Activated B cell treated with CpG ODN at 0.5 μM for 24 hours (primary cell): ENCODE results near the gene ATXN7L2. TPM values are rescaled to one million over a fixed set of nuclear protein-coding genes. Genes with fewer than 3 reads are reported as not detected.

ENCODE experiments used
- ATAC-seq: fragments of 200-7000 bp; cut with Tn5 transposase; one replicate; pipeline ENCODE4 v1.10.0; 2021; ENCODE audit warnings: low read depth, mild to moderate bottlenecking, moderate library complexity
- CTCF ChIA-PET: fragments of 350-600 bp; sonication (Branson Sonifier 250); formaldehyde crosslinking; loops from one replicate; lab custom pipeline; 2021; ENCODE audit warnings: antibody characterized with exemption; lab: Charles Lee
- POLR2A ChIA-PET: fragments of 350-600 bp; sonication (Branson Sonifier 250); formaldehyde crosslinking; loops from one replicate; lab custom pipeline; 2021; ENCODE audit warnings: antibody characterized with exemption; lab: Charles Lee
- DNase-seq: peaks from one replicate; pipeline ENCODE4 v3.0.0; 2022
- H3K27ac Mint-ChIP-seq: one replicate; pipeline ENCODE4 v1.8.0; 2020; ENCODE audit warnings: mixed read lengths
- H3K27me3 Mint-ChIP-seq: one replicate; pipeline ENCODE4 v1.8.0; 2021; ENCODE audit warnings: mixed read lengths
- H3K36me3 Mint-ChIP-seq: one replicate; pipeline ENCODE4 v1.8.0; 2021; ENCODE audit warnings: low read depth, mixed read lengths
- H3K4me1 Mint-ChIP-seq: one replicate; pipeline ENCODE4 v1.8.0; 2021; ENCODE audit warnings: mixed read lengths
- H3K4me3 Mint-ChIP-seq: one replicate; pipeline ENCODE4 v1.8.0; 2020; ENCODE audit warnings: mild to moderate bottlenecking, mixed read lengths
- H3K9me3 Mint-ChIP-seq: one replicate; pipeline ENCODE4 v1.8.0; 2020; ENCODE audit warnings: mixed read lengths
- CTCF ChIP-seq: fragments of 200-600 bp; IDR thresholded peaks from one replicate; pipeline ENCODE4 v1.8.0; 2022; ENCODE audit warnings: antibody characterized with exemption, mild to moderate bottlenecking
- intact Hi-C: fragments of 100-400 bp; cut with micrococcal nuclease; formaldehyde crosslinking; loops from one replicate; pipeline ENCODE4 v1.15.1; 2024
- total RNA-seq: library from RNA; stranded (reverse); gene quantifications from 2 replicates; pipeline ENCODE4 v1.2.3, GENCODE V29; 2022

The ATXN7L2 gene
- total RNA-seq, 1 donor from 2014 or later, result 7.5 TPM

GRCh38 chr1:109502364-109502851 is 18.7 kb downstream of the ATXN7L2 start:
- Mint-ChIP-seq H3K9me3 (no peaks in the 10 kb centered on the region), H3K4me3 (no peak overlapping the region), H3K27me3 (no peaks in the 10 kb centered on the region), H3K4me1 (peaks cover 29% of the 10 kb centered on the region), H3K36me3 (peaks cover 36% of the 10 kb centered on the region), H3K27ac (no peak overlapping the region)
- CTCF ChIA-PET, result interaction anchor here (1.5 to 23.7 kb wide), 2 partner anchors 12 to 29 kb away, joined by 4 to 375 read pairs; no protein-coding TSS in a partner anchor
- no peak for DNase-seq
- peak; percentile 62 for ATAC-seq
- intact Hi-C loops, result no loop called here
- POLR2A ChIA-PET, result interaction anchor here (1.4 kb wide), 1 partner anchor 8 kb away, joined by 5 read pairs; the partner anchor contains the start of gene CYB561D1
- no peak for TF ChIP-seq CTCF

GRCh38 chr1:109503935-109504334 is 20.2 kb downstream of the ATXN7L2 start:
- no peak overlapping the region for H3K4me3 Mint-ChIP-seq
- TF ChIP-seq CTCF, result no peak
- H3K4me1 Mint-ChIP-seq, result peaks cover 28% of the 10 kb centered on the region
- H3K27me3 Mint-ChIP-seq, result peaks cover 4% of the 10 kb centered on the region
- ATAC-seq, result no peak
- H3K9me3 Mint-ChIP-seq, result no peaks in the 10 kb centered on the region
- H3K27ac Mint-ChIP-seq, result no peak overlapping the region
- intact Hi-C loops, result no loop called here
- peaks cover 23% of the 10 kb centered on the region for H3K36me3 Mint-ChIP-seq
- ChIA-PET CTCF (interaction anchor here (1.4 to 23.7 kb wide), 4 partner anchors 10 to 27 kb away, joined by 5 to 375 read pairs (median 6); partner anchors contain the start of gene CYB561D1), POLR2A (interaction anchor here (0.7 to 1.4 kb wide), 3 partner anchors 10 to 363 kb away, joined by 4 to 8 read pairs (median 5); partner anchors contain the start of gene CYB561D1)
- DNase-seq, result no peak

DNA sequence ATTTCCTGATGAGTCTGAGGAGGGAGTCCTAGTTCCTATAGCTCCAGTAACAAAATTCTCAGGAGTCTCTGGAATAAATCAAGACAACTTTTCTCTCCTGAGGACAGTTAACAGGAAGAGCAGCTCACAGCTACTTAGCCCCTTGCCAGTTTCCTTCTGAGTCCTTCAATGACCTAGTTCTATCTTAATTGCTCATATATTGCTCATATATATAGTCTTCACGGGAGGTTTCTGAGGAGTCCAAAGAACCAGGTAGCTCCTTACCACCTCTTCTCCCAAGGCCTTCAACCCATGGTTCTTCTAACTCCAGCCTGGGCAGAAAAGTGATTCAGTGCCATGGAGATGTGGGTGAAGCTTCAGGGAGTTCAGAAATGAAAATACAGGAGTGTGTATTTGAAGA is 21.3 kb downstream of the ATXN7L2 start:
- ATAC-seq (no peak), DNase-seq (no peak)
- H3K4me3 Mint-ChIP-seq, result no peak overlapping the region
- peaks cover 18% of the 10 kb centered on the region for H3K36me3 Mint-ChIP-seq
- intact Hi-C loops, result no loop called here
- H3K9me3 Mint-ChIP-seq, result no peaks in the 10 kb centered on the region
- POLR2A ChIA-PET, result interaction anchor here (0.9 kb wide), 2 partner anchors 11 kb away, joined by 3 to 8 read pairs; partner anchors contain the start of gene CYB561D1
- peaks cover 32% of the 10 kb centered on the region for H3K4me1 Mint-ChIP-seq
- CTCF ChIA-PET, result interaction anchor here (1.4 to 23.7 kb wide), 4 partner anchors 11 to 26 kb away, joined by 5 to 375 read pairs (median 6); partner anchors contain the start of gene CYB561D1
- no peak overlapping the region for H3K27ac Mint-ChIP-seq
- no peak for TF ChIP-seq CTCF
- peaks cover 5% of the 10 kb centered on the region for H3K27me3 Mint-ChIP-seq

DNA sequence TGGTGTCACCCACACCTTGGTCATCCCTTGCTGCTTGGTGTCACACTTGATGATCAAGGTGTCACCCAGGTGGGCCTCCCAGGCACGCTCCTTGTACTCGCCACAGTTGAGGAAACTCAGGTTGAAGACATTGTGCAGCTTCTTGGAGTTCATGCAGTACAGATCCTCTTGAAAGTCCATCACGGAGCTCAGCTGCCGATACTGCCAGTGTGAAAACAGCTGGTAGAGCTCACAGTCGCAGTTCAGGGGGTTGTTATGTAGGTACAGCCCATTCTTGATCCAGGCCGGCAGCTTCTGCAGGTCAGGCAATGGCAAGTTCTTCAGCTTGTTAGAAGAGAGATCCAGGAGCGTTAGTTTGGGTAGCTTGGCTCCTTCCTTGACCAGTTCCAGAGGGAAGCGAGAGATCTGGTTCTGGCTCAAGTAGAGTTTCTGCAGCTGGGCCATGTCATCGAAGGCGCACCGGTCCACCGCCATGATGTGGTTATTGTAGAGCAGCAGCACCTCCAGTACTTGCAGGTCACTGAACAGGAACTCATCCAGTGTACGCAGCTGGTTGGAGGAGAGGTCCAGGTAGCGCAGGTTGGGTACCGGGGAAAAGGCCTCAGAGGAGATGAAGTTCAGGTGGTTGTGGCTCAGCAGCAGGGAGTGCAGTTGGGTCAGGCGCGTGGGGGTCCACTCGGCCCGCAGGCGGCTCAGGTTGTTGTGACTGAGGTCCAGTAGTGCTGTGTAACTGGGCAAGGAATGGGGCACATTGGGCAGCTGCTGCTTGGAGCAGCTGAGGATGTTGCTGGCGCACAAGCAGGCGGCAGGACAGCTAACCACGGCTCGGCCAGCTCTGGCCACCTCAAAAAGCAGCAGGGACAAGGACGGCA is 24.5 kb downstream of the ATXN7L2 start:
- no peak for TF ChIP-seq CTCF
- POLR2A ChIA-PET, result interaction anchor here (0.6 to 0.7 kb wide), 3 partner anchors 18 to 266 kb away, joined by 3 to 8 read pairs (median 4); no protein-coding TSS in a partner anchor
- intact Hi-C loops, result no loop called here
- no peaks in the 10 kb centered on the region for H3K36me3 Mint-ChIP-seq
- no peak overlapping the region for H3K27ac Mint-ChIP-seq
- H3K4me1 Mint-ChIP-seq, result peaks cover 15% of the 10 kb centered on the region
- no peak for ATAC-seq
- peak overlapping the region; percentile 80 for H3K4me3 Mint-ChIP-seq
- H3K27me3 Mint-ChIP-seq, result peaks cover 10% of the 10 kb centered on the region
- DNase-seq, result no peak
- CTCF ChIA-PET, result interaction anchor here (0.7 to 23.7 kb wide), 4 partner anchors 8 to 25 kb away, joined by 3 to 375 read pairs (median 8); partner anchors contain the start of gene ATXN7L2
- H3K9me3 Mint-ChIP-seq, result no peaks in the 10 kb centered on the region
